ENCODE measurements around the gene RFPL3.
"Not testable (repeated sequence)": the region's sequence is repeated elsewhere in the genome, so short reads cannot be mapped to it uniquely, and the experiment has no call there.

Gene RFPL3

GRCh38 chr22:32353840-32354239 is 3.8 kb upstream of the RFPL3 start:
- DNase-seq (ENCODE audit: low read depth in 3 of 3) = no peak

DNA sequence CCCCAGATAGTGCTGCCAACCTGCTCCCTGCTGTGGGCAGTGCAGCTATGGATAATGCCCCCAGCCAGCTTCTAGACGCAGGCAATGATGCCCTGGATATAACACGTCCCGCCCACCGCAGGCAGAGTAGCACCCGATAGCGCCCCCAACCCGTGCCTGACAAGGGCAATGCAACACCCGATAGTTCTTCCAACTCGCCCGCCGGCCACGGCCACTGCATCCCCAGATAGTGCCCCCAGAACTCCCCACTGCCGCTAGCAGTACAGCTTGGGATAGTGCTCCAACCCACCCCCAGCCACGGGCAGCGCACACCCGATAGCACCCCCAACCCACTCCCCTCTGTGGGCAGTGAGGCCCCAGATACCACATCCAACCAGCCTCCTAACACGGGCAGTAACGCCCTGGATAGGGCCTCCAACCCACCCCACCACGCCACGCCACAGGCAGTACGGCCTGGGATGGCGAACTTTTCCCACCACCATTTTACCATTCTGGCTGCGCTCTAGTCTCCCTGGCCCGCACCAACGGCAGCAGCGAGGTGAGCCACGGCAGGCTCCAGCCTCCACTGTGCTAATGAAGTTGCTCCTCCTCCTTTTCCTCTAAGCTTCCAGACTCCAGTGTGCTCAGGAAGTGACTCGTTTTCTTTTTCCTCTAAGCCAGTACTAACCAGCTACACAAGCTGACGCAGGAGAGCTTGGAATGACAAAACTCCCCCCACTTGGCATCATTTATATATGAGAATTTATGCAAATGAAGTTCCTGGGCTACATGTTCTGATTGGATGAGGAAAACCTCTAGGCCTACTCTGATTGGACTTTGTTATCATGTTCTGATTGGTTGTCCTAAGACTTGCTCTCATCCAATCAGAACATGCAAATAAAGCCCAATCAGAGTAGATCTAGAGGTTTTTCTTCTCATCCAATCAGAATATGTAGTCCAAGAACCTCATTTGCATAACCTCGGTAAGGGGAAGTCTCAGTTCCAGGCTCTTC is 3.0 kb upstream of the RFPL3 start:
- DNase-seq (ENCODE audit: low read depth in 3 of 3) = no peak

- DNase-seq (ENCODE audit: low read depth in 3 of 3) = no peak
Measured at GRCh38 chr22:32355760-32356159, 1.9 kb upstream of the RFPL3 start.

GRCh38 chr22:32360096-32360495 is 2.4 kb downstream of the RFPL3 start:
- not testable (repeated sequence) for DNase-seq (ENCODE audit: low read depth in 3 of 3)

GRCh38 chr22:32361257-32361656 is 3.6 kb downstream of the RFPL3 start:
- no peak for DNase-seq (ENCODE audit: low read depth in 3 of 3)

- no peak for DNase-seq (ENCODE audit: low read depth in 3 of 3)
Measured at GRCh38 chr22:32364210-32364609, 6.5 kb downstream of the RFPL3 start.

GRCh38 chr22:32375678-32376450 is 18.2 kb downstream of the RFPL3 start:
- no peak for DNase-seq (ENCODE audit: low read depth in 3 of 3)

DNA sequence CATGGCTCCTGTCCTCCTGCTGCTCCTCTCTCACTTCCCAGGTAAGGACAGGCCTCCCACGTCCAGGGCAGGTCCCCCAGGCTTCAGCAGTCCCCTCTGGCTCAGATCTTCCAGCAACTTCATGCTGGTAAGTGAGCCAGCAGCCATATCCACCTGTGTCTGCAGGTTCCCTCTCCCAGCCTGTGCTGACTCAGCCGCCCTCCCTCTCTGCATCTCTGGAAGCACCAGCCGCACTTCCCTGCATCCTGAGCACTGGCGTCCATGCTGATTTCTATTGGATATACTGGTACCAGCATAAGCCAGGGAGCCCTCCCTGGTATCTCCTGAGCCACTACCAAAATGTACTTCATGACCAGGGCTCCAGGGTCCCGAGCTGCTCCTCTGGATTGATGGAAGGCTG is 19.0 kb downstream of the RFPL3 start:
- DNase-seq (ENCODE audit: low read depth in 3 of 3) = no peak

DNA sequence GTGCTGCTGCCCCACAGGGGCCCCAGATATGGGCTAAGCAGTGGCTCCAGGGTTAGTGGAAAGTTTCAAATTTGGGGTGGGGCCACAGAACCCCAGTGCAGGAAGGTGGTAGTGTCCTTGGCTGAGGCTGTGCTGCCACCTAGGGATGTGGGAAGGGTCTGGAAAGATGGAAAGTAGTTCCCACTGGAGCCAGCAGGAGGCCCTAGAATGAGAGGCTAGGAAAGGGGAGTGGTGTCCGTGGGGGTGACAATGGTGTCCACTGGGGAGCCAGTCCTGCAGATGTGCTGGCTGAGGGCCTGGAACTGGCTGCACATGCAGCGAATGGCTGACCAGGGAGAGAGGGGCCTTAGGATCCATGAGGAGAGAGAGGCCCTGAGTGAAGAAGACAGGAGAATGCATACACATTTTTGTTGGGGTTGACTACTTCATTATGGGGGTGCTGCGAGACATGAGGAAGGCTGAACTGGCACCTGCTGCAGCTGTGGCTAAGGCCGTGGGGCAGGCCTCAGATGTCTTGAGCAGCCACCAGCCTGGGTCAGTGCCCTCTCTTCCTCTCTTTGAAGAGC is 21.1 kb downstream of the RFPL3 start:
- peak in 2 of 3 donors; percentile 3 to 9 for DNase-seq (ENCODE audit: low read depth in 3 of 3)

GRCh38 chr22:32380991-32381390 is 23.3 kb downstream of the RFPL3 start:
- no peak for DNase-seq (ENCODE audit: low read depth in 3 of 3)

- no peak for DNase-seq (ENCODE audit: low read depth in 3 of 3)
Measured at GRCh38 chr22:32385681-32386080, 28.0 kb downstream of the RFPL3 start.

DNA sequence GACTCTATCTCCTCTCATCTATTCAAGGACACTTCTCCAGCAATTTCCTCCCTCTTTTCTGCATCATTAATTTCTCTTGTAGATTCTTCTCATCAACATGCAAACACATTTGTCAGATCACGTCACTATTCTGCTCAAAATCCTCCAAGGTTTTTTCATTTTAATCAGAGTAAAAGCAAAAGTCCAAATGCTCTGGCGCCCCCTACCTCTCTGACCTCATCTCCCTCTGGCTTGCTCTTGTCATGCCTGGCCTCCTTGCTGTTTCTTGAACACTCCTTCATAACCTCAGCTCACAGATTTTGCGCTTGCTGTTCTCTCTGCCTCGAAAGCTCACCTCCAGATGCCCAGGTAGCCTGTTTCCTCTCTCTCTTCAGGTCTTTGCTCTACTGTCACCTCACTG is 32.0 kb downstream of the RFPL3 start:
- no peak for DNase-seq (ENCODE audit: low read depth in 3 of 3)

GRCh38 chr22:32395107-32395506 is 37.4 kb downstream of the RFPL3 start:
- no peak for DNase-seq (ENCODE audit: low read depth in 3 of 3)

- DNase-seq (ENCODE audit: low read depth in 3 of 3) = no peak
Measured at GRCh38 chr22:32396255-32396654, 38.6 kb downstream of the RFPL3 start.

GRCh38 chr22:32396746-32397145 is 39.1 kb downstream of the RFPL3 start:
- DNase-seq (ENCODE audit: low read depth in 3 of 3) = no peak

DNA sequence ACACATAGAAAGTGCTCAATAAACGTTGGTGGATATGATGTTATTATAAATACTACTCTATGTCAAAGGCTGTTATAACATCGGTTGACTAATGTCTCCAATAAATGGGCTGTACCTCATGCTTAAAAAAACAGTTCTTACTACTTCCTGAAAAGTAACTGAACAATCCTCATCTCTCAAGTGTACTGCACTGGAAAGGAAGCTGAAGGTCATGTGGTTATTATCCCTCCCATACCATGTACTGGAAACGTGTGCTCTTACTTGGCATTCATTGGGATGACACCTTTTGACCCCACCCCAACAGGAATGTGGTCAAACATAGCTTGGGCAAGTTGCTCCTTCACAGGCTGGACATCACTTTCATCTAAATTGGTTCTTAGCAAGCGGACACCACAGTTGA is 43.8 kb downstream of the RFPL3 start:
- DNase-seq (ENCODE audit: low read depth in 3 of 3) = no peak

- no peak for DNase-seq (ENCODE audit: low read depth in 3 of 3)
Measured at GRCh38 chr22:32404021-32404420, 46.4 kb downstream of the RFPL3 start.

DNA sequence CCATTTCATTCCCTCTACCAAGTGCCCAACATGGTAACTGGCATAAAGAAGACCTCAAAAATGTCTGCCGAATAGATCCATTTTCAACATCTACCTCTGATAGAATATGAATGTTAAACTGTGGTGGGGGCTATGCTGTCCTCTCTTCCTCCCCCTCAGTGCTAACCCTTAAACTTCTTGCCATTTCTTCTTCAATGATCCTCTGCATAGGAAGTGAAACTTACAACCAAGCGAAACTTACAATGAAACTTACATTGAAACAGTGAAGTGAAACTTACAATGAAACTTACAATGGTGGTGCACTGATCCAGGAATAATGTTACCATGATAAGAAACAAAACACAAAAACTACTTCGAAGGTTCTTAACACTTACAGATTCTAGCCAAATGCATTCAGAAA is 49.6 kb downstream of the RFPL3 start:
- DNase-seq (ENCODE audit: low read depth in 3 of 3) = no peak

DNA sequence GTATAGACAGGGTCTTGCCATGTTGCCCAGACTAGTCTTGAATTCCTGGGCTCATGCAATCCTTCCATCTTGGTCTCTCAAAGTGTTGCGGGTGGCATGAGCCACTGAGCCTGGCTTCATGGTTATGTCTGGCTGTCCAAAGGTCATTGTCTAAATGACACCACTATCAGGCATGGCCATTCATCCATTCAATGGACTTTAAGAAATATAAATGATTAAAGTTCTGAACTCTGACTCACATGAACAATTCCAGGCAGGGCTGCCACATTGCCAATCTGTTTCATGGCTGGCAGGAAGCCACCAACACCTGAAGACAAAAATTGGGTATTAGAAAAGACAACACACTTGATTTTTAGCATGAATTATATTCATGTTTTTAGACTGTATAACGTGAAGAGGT is 50.3 kb downstream of the RFPL3 start:
- no peak for DNase-seq (ENCODE audit: low read depth in 3 of 3)

- no peak for DNase-seq (ENCODE audit: low read depth in 3 of 3)
Measured at GRCh38 chr22:32409977-32410376, 52.3 kb downstream of the RFPL3 start.

DNA sequence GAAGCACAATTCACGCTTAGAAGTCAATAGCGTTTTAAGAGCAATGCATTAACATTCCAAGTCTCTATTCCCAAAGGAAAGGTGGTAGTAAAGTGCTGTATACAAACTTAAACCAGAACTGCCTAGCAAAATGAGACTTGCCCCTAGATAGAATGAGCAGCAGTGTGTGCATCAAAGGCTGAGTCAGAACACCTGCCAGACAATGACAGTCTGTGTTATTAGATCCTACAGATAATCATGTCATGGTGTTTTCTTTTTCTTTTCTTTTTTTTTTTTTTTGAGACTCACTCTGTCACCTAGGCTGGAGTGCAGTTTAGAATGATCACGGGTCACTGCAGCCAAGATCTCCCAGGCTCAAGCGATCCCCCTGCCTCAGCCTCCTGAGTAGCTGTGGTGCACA is 52.8 kb downstream of the RFPL3 start:
- DNase-seq (ENCODE audit: low read depth in 3 of 3) = no peak
